HepG2 (cell line): ENCODE results near the gene RAB40C. TPM values are rescaled to one million over a fixed set of nuclear protein-coding genes. Genes with fewer than 3 reads are reported as not detected.

Experiments
- ARHGAP35 ChIP-seq: sonication (generic); formaldehyde crosslinking; IDR thresholded peaks from 2 replicates; pipeline ENCODE4 v1.9.0; 2022; ENCODE audit warnings: mild to moderate bottlenecking, inconsistent platforms, moderate library complexity, missing genetic modification reagents, borderline replicate concordance
- ARNT ChIP-seq: fragments of 450-650 bp; IDR thresholded peaks from 2 replicates; pipeline ENCODE4 v1.6.1; 2017
- CHD2 ChIP-seq: IDR thresholded peaks from 2 replicates; pipeline ENCODE4 v1.6.1; 2011; ENCODE audit warnings: low read depth, low read length, improper control_type of control experiment
- FOXJ3 ChIP-seq: sonication (generic); formaldehyde crosslinking; IDR thresholded peaks from 2 replicates; pipeline ENCODE4 v1.4.0; 2020; ENCODE audit warnings: missing genetic modification reagents, mild to moderate bottlenecking, borderline replicate concordance
- HNRNPUL1 ChIP-seq: fragments of 200-400 bp; formaldehyde crosslinking; IDR thresholded peaks from 2 replicates; pipeline ENCODE4 v1.6.1; 2017; ENCODE audit warnings: low read depth, mild to moderate bottlenecking, low read length, moderate library complexity
- KLF12 ChIP-seq: sonication (generic); formaldehyde crosslinking; IDR thresholded peaks from 2 replicates; pipeline ENCODE4 v1.4.0; 2020; ENCODE audit warnings: missing genetic modification reagents, borderline replicate concordance
- PHF21A ChIP-seq: sonication (generic); formaldehyde crosslinking; IDR thresholded peaks from 2 replicates; pipeline ENCODE4 v1.5.0; 2020; ENCODE audit warnings: mild to moderate bottlenecking, missing genetic modification reagents
- STAT5B ChIP-seq: sonication (generic); formaldehyde crosslinking; IDR thresholded peaks from 2 replicates; pipeline ENCODE4 v1.4.0; 2020; ENCODE audit warnings: missing genetic modification reagents
- THYN1 ChIP-seq: sonication (generic); formaldehyde crosslinking; IDR thresholded peaks from 2 replicates; pipeline ENCODE4 v1.8.1; 2023; ENCODE audit warnings: low read depth, mild to moderate bottlenecking, moderate library complexity, missing genetic modification reagents, borderline replicate concordance
- YY1 ChIP-seq: IDR thresholded peaks from 2 replicates; pipeline ENCODE4 v1.6.1; 2011; ENCODE audit warnings: low read length, low read depth, moderate library complexity, mild to moderate bottlenecking; ENCODE audit not compliant: insufficient read depth, insufficient replicate concordance
- ZFP37 ChIP-seq: sonication (generic); formaldehyde crosslinking; IDR thresholded peaks from 2 replicates; pipeline ENCODE4 v1.4.0; 2020; ENCODE audit warnings: missing genetic modification reagents, borderline replicate concordance
- ZNF234 ChIP-seq: sonication (generic); formaldehyde crosslinking; conservative IDR thresholded peaks from 2 replicates; pipeline ENCODE4 v1.5.1; 2020; ENCODE audit warnings: mild to moderate bottlenecking, missing genetic modification reagents
- ZNF317 ChIP-seq: sonication (generic); formaldehyde crosslinking; IDR thresholded peaks from 2 replicates; pipeline ENCODE4 v1.5.0; 2020; ENCODE audit warnings: mild to moderate bottlenecking, missing genetic modification reagents
- ZNF34 ChIP-seq: sonication (generic); formaldehyde crosslinking; IDR thresholded peaks from 2 replicates; pipeline ENCODE4 v1.4.0; 2020; ENCODE audit warnings: mild to moderate bottlenecking, missing genetic modification reagents, borderline replicate concordance
- ZNF431 ChIP-seq: sonication (generic); formaldehyde crosslinking; IDR thresholded peaks from 2 replicates; pipeline ENCODE4 v1.9.0; 2022; ENCODE audit warnings: missing genetic modification reagents, low read depth, mild to moderate bottlenecking, borderline replicate concordance
- ZNF451 ChIP-seq: sonication (generic); formaldehyde crosslinking; IDR thresholded peaks from 2 replicates; pipeline ENCODE4 v1.5.0; 2020; ENCODE audit warnings: mild to moderate bottlenecking, missing genetic modification reagents
- ZNF512 ChIP-seq: sonication (generic); formaldehyde crosslinking; IDR thresholded peaks from 2 replicates; pipeline ENCODE4 v1.4.0; 2020; ENCODE audit warnings: mild to moderate bottlenecking, missing genetic modification reagents
- ZNF713 ChIP-seq: sonication (generic); formaldehyde crosslinking; IDR thresholded peaks from 2 replicates; pipeline ENCODE4 v1.4.0; 2020; ENCODE audit warnings: mild to moderate bottlenecking, missing genetic modification reagents
- ZNF766 ChIP-seq: sonication (generic); formaldehyde crosslinking; IDR thresholded peaks from 2 replicates; pipeline ENCODE4 v1.5.0; 2020; ENCODE audit warnings: missing genetic modification reagents, borderline replicate concordance
- ZNF773 ChIP-seq: sonication (generic); formaldehyde crosslinking; IDR thresholded peaks from 2 replicates; pipeline ENCODE4 v1.4.0; 2020; ENCODE audit warnings: missing genetic modification reagents, borderline replicate concordance
- polyA plus RNA-seq, 8 experiments: library from polyadenylated mRNA; depleted of rRNA in 3 of 8; stranded (reverse) in 7 of 8; unstranded in 1 of 8; fragments of >200 nt; fragmentation: Illumina TruSeq in 4 of 8; extraction: Trizol in 4 of 8; gene quantifications; 2 replicates each; pipeline versions ENCODE4 v1.2.1 to v1.2.3, GENCODE V29; 2011 to 2016; ENCODE audit warnings: low read depth in 4 of 8, missing spikeins in 1 of 8, mixed read lengths in 1 of 8; ENCODE audit not compliant: insufficient read depth in 1 of 8
- total RNA-seq, 5 experiments: library from RNA; depleted of rRNA; stranded (reverse); fragments of >200 nt; fragmentation: Illumina TruSeq; extraction: Trizol; gene quantifications; 2 replicates each; pipeline ENCODE4 v1.2.3, GENCODE V29; 2016; ENCODE audit warnings: low read depth in 1 of 5
- TF ChIP-seq, protein P1 (sequence below), 2 experiments: sonication (generic) in 1 of 2; formaldehyde crosslinking in 1 of 2; IDR thresholded peaks; 2 replicates each; pipeline versions ENCODE4 v1.4.0 to v1.6.1; 2018 to 2020; ENCODE audit warnings: missing genetic modification reagents in 2 of 2, borderline replicate concordance in 1 of 2, low read depth in 1 of 2, mild to moderate bottlenecking in 1 of 2, missing biosample characterization in 1 of 2
- TF ChIP-seq, protein P2 (sequence below): sonication (generic); formaldehyde crosslinking; IDR thresholded peaks from 2 replicates; pipeline ENCODE4 v1.4.0; 2020; ENCODE audit warnings: missing genetic modification reagents, borderline replicate concordance

Gene RAB40C
- total and polyA plus RNA-seq, 2 of the 13 experiments (the other 11 are each of a cell fraction or from before 2014, with no cell fraction given) = 7.7 to 11.5 TPM

DNA sequence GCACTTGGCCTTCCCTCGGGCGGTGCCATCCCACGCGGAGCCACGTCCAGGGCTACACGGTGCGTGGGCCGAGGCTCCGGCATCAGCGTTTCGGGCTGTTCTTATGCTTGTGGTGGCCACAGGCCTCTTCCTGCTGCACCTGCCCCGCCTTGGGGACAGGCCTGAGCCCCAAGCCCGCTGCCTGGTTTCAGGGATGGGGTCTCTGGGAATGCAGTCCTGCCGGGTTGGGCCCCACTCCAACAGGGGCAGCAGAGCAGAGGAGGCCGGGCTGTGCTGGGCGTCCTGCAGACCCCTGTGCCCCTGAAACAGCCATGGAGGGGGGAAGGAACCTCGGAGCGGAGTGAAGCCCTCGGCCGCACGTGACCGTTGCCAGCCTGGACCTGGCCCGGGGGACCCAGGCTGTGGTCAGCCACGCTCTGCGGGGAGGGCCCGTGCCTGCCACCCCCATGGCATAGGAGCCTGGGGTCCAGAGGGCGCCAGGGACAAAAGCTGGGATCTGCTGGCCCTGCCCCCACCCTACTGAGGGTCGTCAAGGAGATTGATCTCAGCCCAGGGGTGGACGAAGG, 40.5 kb downstream of the RAB40C start (continued):
- no peak for TF ChIP-seq HNRNPUL1
- TF ChIP-seq, protein P1, sequence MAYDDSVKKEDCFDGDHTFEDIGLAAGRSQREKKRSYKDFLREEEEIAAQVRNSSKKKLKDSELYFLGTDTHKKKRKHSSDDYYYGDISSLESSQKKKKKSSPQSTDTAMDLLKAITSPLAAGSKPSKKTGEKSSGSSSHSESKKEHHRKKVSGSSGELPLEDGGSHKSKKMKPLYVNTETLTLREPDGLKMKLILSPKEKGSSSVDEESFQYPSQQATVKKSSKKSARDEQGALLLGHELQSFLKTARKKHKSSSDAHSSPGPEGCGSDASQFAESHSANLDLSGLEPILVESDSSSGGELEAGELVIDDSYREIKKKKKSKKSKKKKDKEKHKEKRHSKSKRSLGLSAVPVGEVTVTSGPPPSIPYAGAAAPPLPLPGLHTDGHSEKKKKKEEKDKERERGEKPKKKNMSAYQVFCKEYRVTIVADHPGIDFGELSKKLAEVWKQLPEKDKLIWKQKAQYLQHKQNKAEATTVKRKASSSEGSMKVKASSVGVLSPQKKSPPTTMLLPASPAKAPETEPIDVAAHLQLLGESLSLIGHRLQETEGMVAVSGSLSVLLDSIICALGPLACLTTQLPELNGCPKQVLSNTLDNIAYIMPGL (CRISPR knock-in tag; IDR thresholded peaks at IDR 0.05; ENCODE audit: borderline replicate concordance in 1 of 2, low read depth in 1 of 2) = no peak
- TF ChIP-seq YY1 = peak; percentile 10
- no peak for TF ChIP-seq ZFP37
- TF ChIP-seq ZNF766 (CRISPR knock-in tag) = peak; percentile 73; the same call in 1 of the 2 replicates
- 0 out of 2 replicates have a peak, but pooled peaks have one; percentile 75 for TF ChIP-seq KLF12 (CRISPR knock-in tag)
- no peak for TF ChIP-seq ARHGAP35
- TF ChIP-seq, protein P2, sequence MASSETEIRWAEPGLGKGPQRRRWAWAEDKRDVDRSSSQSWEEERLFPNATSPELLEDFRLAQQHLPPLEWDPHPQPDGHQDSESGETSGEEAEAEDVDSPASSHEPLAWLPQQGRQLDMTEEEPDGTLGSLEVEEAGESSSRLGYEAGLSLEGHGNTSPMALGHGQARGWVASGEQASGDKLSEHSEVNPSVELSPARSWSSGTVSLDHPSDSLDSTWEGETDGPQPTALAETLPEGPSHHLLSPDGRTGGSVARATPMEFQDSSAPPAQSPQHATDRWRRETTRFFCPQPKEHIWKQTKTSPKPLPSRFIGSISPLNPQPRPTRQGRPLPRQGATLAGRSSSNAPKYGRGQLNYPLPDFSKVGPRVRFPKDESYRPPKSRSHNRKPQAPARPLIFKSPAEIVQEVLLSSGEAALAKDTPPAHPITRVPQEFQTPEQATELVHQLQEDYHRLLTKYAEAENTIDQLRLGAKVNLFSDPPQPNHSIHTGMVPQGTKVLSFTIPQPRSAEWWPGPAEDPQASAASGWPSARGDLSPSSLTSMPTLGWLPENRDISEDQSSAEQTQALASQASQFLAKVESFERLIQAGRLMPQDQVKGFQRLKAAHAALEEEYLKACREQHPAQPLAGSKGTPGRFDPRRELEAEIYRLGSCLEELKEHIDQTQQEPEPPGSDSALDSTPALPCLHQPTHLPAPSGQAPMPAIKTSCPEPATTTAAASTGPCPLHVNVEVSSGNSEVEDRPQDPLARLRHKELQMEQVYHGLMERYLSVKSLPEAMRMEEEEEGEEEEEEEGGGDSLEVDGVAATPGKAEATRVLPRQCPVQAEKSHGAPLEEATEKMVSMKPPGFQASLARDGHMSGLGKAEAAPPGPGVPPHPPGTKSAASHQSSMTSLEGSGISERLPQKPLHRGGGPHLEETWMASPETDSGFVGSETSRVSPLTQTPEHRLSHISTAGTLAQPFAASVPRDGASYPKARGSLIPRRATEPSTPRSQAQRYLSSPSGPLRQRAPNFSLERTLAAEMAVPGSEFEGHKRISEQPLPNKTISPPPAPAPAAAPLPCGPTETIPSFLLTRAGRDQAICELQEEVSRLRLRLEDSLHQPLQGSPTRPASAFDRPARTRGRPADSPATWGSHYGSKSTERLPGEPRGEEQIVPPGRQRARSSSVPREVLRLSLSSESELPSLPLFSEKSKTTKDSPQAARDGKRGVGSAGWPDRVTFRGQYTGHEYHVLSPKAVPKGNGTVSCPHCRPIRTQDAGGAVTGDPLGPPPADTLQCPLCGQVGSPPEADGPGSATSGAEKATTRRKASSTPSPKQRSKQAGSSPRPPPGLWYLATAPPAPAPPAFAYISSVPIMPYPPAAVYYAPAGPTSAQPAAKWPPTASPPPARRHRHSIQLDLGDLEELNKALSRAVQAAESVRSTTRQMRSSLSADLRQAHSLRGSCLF (CRISPR knock-in tag) = no peak
- no peak for TF ChIP-seq ZNF713 (CRISPR knock-in tag)
- peak; percentile 31; the same call in 1 of the 2 replicates for TF ChIP-seq ZNF34
- 0 out of 2 replicates have a peak, but pooled peaks have one; percentile 13 for TF ChIP-seq ZNF317
- TF ChIP-seq FOXJ3 = peak; percentile 59; the same call in 1 of the 2 replicates
- no peak for TF ChIP-seq STAT5B (CRISPR knock-in tag)
- TF ChIP-seq ZNF234 (CRISPR knock-in tag) = no peak
- peak; percentile 57 for TF ChIP-seq PHF21A (CRISPR knock-in tag)
- 0 out of 2 replicates have a peak, but pooled peaks have one; percentile 34 for TF ChIP-seq ZNF773 (CRISPR knock-in tag)
- no peak for TF ChIP-seq ZNF512
- TF ChIP-seq ZNF451 (CRISPR knock-in tag) = peak; percentile 39; the same call in 1 of the 2 replicates
- no peak for TF ChIP-seq CHD2
- no peak for TF ChIP-seq ARNT
- no peak for TF ChIP-seq THYN1 (CRISPR knock-in tag)
- peak; percentile 37; the same call in 1 of the 2 replicates for TF ChIP-seq ZNF431
